Upper lobe of left lung (tissue), 6 donors: ENCODE measurements around the gene HIPK1. TPM values are rescaled to one million over a fixed set of nuclear protein-coding genes. Genes with fewer than 3 reads are reported as not detected.

Experiments
- ATAC-seq, 2 donors: fragments of 200-7000 bp; cut with Tn5 transposase; one replicate each; pipeline ENCODE4 v1.9.1; 2022; ENCODE audit warnings: mild to moderate bottlenecking in 2 of 2, moderate library complexity in 2 of 2; ENCODE audit not compliant: low FRiP score in 2 of 2
- DNase-seq, 2 donors: peaks; one replicate each; pipeline ENCODE4 v3.0.0-alpha.2; 2019 to 2020
- H3K27ac ChIP-seq, 4 donors: fragments of 200-600 bp; sonication (generic); one replicate each; pipeline ENCODE4 v1.5.1; 2016 to 2019
- H3K27me3 ChIP-seq, 4 donors: fragments of 200-600 bp; sonication (generic); one replicate each; pipeline ENCODE4 v1.5.1; 2017 to 2019
- H3K36me3 ChIP-seq, 4 donors: fragments of 200-600 bp; sonication (generic); one replicate each; pipeline ENCODE4 v1.5.1; 2016 to 2019
- H3K4me1 ChIP-seq, 4 donors: fragments of 200-600 bp; sonication (generic); one replicate each; pipeline ENCODE4 v1.5.1; 2018 to 2019
- H3K4me3 ChIP-seq, 4 donors: fragments of 200-600 bp; sonication (generic); one replicate each; pipeline ENCODE4 v1.5.1; 2017 to 2019; ENCODE audit warnings: mild to moderate bottlenecking in 2 of 4, moderate library complexity in 1 of 4
- H3K9me3 ChIP-seq, 4 donors: fragments of 200-600 bp; sonication (generic); one replicate each; pipeline ENCODE4 v1.5.1; 2018 to 2019
- CTCF ChIP-seq, 6 experiments: fragments of 450-650 bp in 4 of 6; fragments of 200-600 bp in 2 of 6; sonication (generic) in 2 of 6; IDR thresholded peaks; one replicate each; pipeline ENCODE4 v1.5.1; 2016 to 2019; ENCODE audit warnings: antibody characterized with exemption in 6 of 6
- EP300 ChIP-seq, 4 donors: sonication (generic); formaldehyde crosslinking; IDR thresholded peaks; one replicate each; pipeline ENCODE4 v1.5.1; 2017; ENCODE audit warnings: antibody characterized with exemption in 4 of 4, control low read depth in 2 of 4
- POLR2A ChIP-seq, 4 donors: fragments of 450-650 bp; IDR thresholded peaks; one replicate each; pipeline ENCODE4 v1.5.1; 2016 to 2017; ENCODE audit warnings: antibody characterized with exemption in 4 of 4, mild to moderate bottlenecking in 2 of 4
- POLR2AphosphoS5 ChIP-seq, 2 donors: sonication (generic); formaldehyde crosslinking; IDR thresholded peaks; one replicate each; pipeline ENCODE4 v1.5.1; 2017; ENCODE audit warnings: antibody characterized with exemption in 2 of 2
- WGBS, 2 donors: methylation state at CpG; one replicate each; pipeline ENCODE4 v1.1.5; 2017 to 2018; 5-methylcytosine and 5-hydroxymethylcytosine counted together
- total RNA-seq, 6 donors: library from RNA; depleted of rRNA in 4 of 6; stranded (reverse); fragments of >200 nt in 4 of 6; gene quantifications; one replicate each; pipeline versions ENCODE4 v1.1.0 to v1.2.1, GENCODE V29; 2016 to 2021
- donor health status: DM: no; HTN: no; CAD: no; lungs with moderate emphysema.
- donor health status: DM: no; HTN: yes; CAD: no; lungs with severe emphysema.

HIPK1 gene
- total RNA-seq, 6 donors from 2014 or later = 31.4 to 85.5 (median 64.0) TPM

- H3K27ac ChIP-seq = peak overlapping the region; percentile 89 to 93 (median 92)
- 12 to 13% methylated on average over 7 of the region's 7 CpGs for WGBS, 2 donors
- H3K9me3 ChIP-seq = no peaks in the 10 kb centered on the region
- DNase-seq (no peak), ATAC-seq (no peak)
- H3K4me3 ChIP-seq = peak overlapping the region; percentile 59 to 92 (median 80)
- H3K27me3 ChIP-seq = no peaks in the 10 kb centered on the region
- H3K4me1 ChIP-seq = peaks cover 18 to 37% (median 24%) of the 10 kb centered on the region in 4 donors
- TF ChIP-seq POLR2A (IDR thresholded peaks at IDR 0.05) (no peak), EP300 (IDR thresholded peaks at IDR 0.05) (no peak), CTCF (IDR thresholded peaks at IDR 0.05) (no peak), POLR2AphosphoS5 (IDR thresholded peaks at IDR 0.05) (no peak)
- H3K36me3 ChIP-seq = peaks cover 0 to 42% (median 7%) of the 10 kb centered on the region in 4 donors
Observed at GRCh38 chr1:113903501-113904292, 25.4 kb upstream of the HIPK1 start.

GRCh38 chr1:113904293-113904673, 24.8 kb upstream of the HIPK1 start:
- Histone ChIP-seq H3K4me3 (peak overlapping the region; percentile 59 to 92 (median 80)), H3K27ac (peak overlapping the region; percentile 89 to 93 (median 92)), H3K4me1 (peaks cover 18 to 37% (median 21%) of the 10 kb centered on the region in 4 donors), H3K27me3 (no peaks in the 10 kb centered on the region), H3K36me3 (peaks cover 0 to 39% (median 8%) of the 10 kb centered on the region in 4 donors), H3K9me3 (no peaks in the 10 kb centered on the region)
- WGBS, 2 donors = 0 to 1% methylated on average over 11 of the region's 11 CpGs
- DNase-seq (no peak), ATAC-seq (peak in 1 of 2 donors; percentile 2)
- TF ChIP-seq POLR2A (IDR thresholded peaks at IDR 0.05) = no peak
- TF ChIP-seq POLR2AphosphoS5 (IDR thresholded peaks at IDR 0.05) = no peak
- no peak for TF ChIP-seq CTCF (IDR thresholded peaks at IDR 0.05)
- no peak for TF ChIP-seq EP300 (IDR thresholded peaks at IDR 0.05)

DNA sequence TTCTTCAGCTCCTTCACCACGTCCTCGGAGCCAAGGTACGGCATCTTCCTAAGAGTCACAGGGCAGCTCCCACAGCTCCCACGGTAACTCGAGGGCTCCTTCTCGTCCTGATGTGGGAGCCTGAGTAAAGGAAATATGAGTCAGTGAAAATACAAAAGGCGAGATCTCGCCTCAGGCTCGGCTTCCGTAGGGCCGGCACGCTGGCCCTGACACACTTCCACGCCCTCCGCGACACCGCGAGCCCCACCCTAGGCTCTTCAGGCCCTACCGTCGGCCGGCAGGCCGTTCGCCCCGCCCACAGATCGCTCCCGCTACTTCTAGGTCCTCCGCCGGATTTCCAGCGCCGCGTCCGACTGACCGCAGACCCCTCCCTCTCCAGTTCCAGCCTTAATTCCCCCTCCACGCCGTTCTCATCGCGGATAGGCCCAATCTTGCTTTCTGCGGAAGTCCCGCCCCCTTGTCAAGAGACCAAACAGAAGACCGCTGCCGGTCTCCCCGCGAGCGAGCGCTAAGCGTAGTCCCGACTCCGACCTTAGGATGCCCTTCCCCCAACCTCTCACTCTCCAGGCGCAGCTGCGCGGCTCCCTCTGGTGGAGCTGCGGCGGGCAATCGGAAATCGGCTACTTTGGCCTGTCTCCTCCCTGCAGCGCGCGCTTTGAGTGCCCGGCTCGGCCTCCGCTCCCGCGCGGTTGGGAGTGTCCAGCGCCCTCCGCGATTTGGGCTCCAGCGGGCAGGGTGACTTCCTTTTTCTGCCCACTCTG, 24.3 kb upstream of the HIPK1 start, which contains the start of the genes AP4B1 and DCLRE1B:
Gene AP4B1, minus strand, starts transcription at position 126 of the 761 bp plus-strand sequence. Its CDS starts 82 bp downstream, at position 44.
Gene DCLRE1B, plus strand, starts transcription at position 653 of the 761 bp plus-strand sequence. CDS start 261 bp downstream, outside the sequence.
- 0 to 1% methylated on average over 38 to 67 of the region's 67 CpGs for whole genome bisulfite sequencing, 2 donors
- Histone ChIP-seq H3K36me3 (peaks cover 0 to 34% (median 6%) of the 10 kb centered on the region in 4 donors), H3K4me3 (peak within 1 kb of the TSS; percentile 59 to 92 (median 80)), H3K27ac (peak within 1 kb of the TSS; percentile 89 to 93 (median 92)), H3K27me3 (no peaks in the 10 kb centered on the region), H3K4me1 (peaks cover 16 to 37% (median 17%) of the 10 kb centered on the region in 4 donors), H3K9me3 (no peaks in the 10 kb centered on the region)
- ATAC-seq = peak; percentile 98 to 100
- DNase-seq = peak; percentile 98 to 100
- peak; percentile 56 to 96 (median 94) for TF ChIP-seq CTCF (IDR thresholded peaks at IDR 0.05)
- peak; percentile 48 to 83 (median 77) for TF ChIP-seq POLR2A (IDR thresholded peaks at IDR 0.05)
- TF ChIP-seq POLR2AphosphoS5 (IDR thresholded peaks at IDR 0.05) = peak; percentile 75 to 77
- TF ChIP-seq EP300 (IDR thresholded peaks at IDR 0.05) = peak in 2 of 4 donors; percentile 26 to 72

DNA sequence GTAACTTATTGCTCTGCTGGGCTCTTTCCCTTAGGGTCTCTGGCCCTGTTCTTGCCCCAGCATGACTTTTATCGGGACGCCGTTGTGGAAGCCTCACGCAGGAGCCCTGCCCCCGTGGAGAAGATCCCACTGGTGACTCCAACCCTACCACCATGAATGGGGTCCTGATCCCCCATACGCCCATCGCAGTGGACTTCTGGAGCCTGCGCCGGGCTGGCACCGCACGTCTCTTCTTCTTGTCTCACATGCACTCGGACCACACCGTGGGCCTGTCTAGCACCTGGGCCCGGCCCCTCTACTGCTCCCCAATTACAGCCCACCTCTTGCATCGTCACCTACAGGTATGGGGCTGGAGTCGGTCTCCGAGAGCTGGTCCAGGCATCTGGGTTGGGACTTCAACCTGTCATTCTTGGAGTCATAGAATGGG, 23.7 kb upstream of the HIPK1 start:
- peaks cover 0 to 31% (median 9%) of the 10 kb centered on the region in 4 donors for H3K36me3 ChIP-seq
- TF ChIP-seq POLR2A (IDR thresholded peaks at IDR 0.05) (peak in 1 of 4 donors; percentile 57), POLR2AphosphoS5 (IDR thresholded peaks at IDR 0.05) (no peak)
- H3K9me3 ChIP-seq = no peaks in the 10 kb centered on the region
- ATAC-seq (peak in 1 of 2 donors; percentile 1), DNase-seq (peak in 1 of 2 donors; percentile 33)
- H3K27me3 ChIP-seq = no peaks in the 10 kb centered on the region
- H3K4me1 ChIP-seq = peaks cover 16 to 37% (median 17%) of the 10 kb centered on the region in 4 donors
- H3K27ac ChIP-seq = peak overlapping the region; percentile 89 to 93 (median 92)
- WGBS, 2 donors = 0 to 2% methylated on average over 10 to 15 of the region's 17 CpGs
- peak overlapping the region; percentile 59 to 92 (median 80) for H3K4me3 ChIP-seq
